ENCODE results near the gene HDAC7. TPM values are rescaled to one million over a fixed set of nuclear protein-coding genes. Genes with fewer than 3 reads are reported as not detected.
"Not testable (repeated sequence)": the region's sequence is repeated elsewhere in the genome, so short reads cannot be mapped to it uniquely, and the experiment has no call there.

The HDAC7 gene
- polyA plus RNA-seq, 1 experiment = 67.0 TPM

DNA sequence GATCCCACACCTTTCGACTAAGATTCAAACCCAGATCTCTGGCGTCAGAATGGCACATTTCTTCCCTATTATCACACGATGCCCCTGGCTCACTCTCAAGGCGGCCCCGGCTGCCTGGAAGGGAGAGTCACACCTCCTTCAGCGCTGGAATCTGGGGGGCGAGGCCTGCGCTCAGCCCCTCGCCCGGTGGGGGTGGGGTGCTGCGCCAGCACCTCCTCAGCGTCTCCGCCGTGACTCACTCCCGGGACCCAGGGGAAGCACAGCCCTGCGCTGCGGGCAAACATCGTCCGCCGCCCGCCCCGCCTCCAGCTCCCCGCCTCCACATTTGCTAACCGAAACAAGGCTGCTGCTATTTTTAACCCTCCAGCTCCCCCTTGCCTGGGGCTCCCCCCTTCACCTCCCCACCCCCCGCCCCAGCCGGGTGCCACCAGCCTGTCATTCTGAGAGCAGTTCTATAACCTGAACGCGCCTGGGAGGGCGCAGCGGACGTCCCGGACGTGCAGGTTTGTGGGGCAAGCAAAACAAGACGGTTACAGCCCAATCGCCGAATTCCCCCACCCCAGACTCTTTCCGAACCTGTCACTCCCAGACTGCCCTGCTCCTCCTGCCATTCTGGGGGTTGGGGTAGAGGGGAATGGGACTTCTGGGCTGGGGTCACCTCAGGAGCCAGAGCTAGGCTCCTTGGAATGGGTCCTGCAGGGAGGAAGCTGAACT, 6.7 kb downstream of the HDAC7 start:
- CTCF ChIA-PET = interaction anchor here (0.6 to 3.3 kb wide), 12 partner anchors 11 to 97 kb away, joined by 3 to 26 read pairs (median 4); no protein-coding TSS in a partner anchor
- Histone ChIP-seq H3K4me3 (ENCODE audit: low read depth, low read length) (peak overlapping the region; percentile 18), H3K36me3 (ENCODE audit: control insufficient read depth, insufficient read depth, low read length) (peaks cover 8% of the 10 kb centered on the region), H3K27me3 (ENCODE audit: control insufficient read depth, insufficient read depth, low read length) (no peaks in the 10 kb centered on the region)
- POLR2A ChIA-PET = interaction anchor here (0.6 kb wide), 2 partner anchors 84 to 90 kb away, joined by 3 to 4 read pairs; no protein-coding TSS in a partner anchor
- peak; percentile 59 for DNase-seq (ENCODE audit: low read depth)
- TF ChIP-seq, protein P1, sequence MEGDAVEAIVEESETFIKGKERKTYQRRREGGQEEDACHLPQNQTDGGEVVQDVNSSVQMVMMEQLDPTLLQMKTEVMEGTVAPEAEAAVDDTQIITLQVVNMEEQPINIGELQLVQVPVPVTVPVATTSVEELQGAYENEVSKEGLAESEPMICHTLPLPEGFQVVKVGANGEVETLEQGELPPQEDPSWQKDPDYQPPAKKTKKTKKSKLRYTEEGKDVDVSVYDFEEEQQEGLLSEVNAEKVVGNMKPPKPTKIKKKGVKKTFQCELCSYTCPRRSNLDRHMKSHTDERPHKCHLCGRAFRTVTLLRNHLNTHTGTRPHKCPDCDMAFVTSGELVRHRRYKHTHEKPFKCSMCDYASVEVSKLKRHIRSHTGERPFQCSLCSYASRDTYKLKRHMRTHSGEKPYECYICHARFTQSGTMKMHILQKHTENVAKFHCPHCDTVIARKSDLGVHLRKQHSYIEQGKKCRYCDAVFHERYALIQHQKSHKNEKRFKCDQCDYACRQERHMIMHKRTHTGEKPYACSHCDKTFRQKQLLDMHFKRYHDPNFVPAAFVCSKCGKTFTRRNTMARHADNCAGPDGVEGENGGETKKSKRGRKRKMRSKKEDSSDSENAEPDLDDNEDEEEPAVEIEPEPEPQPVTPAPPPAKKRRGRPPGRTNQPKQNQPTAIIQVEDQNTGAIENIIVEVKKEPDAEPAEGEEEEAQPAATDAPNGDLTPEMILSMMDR (IDR thresholded peaks at IDR 0.05; ENCODE audit: insufficient read depth, low read depth, low read length) = no peak

- H3K4me3 ChIP-seq (ENCODE audit: low read depth, low read length) = no peak overlapping the region
- TF ChIP-seq, protein P1 (IDR thresholded peaks at IDR 0.05; ENCODE audit: insufficient read depth, low read depth, low read length) = no peak
- H3K36me3 ChIP-seq (ENCODE audit: control insufficient read depth, insufficient read depth, low read length) = peaks cover 8% of the 10 kb centered on the region
- H3K27me3 ChIP-seq (ENCODE audit: control insufficient read depth, insufficient read depth, low read length) = no peaks in the 10 kb centered on the region
- ChIA-PET CTCF (interaction anchor here (0.7 to 3.3 kb wide), 11 partner anchors 16 to 135 kb away, joined by 3 to 26 read pairs (median 4); partner anchors contain the start of gene SLC48A1), POLR2A (no interaction called here)
- DNase-seq (ENCODE audit: low read depth) = no peak
Observed at GRCh38 chr12:47811581-47812484, 7.9 kb downstream of the HDAC7 start.

DNA sequence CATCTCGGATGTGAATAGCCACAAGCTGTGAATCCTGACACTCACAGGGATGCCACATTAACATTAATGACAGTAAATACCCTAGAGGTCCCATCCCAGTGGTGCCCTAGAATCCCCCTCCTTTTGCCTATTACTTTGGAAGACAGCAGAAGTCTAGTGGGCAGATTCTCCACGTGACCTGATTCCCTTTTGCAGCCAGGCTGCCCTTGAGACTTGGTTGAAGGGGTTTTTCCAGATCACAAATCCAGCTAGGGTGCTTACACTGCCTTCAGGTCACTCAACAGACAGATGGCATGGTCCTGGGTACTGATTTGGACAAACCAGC, 8.7 kb downstream of the HDAC7 start:
- ChIA-PET CTCF (interaction anchor here (0.8 to 1.7 kb wide), 7 partner anchors 23 to 139 kb away, joined by 3 to 6 read pairs (median 3); partner anchors contain the start of gene SLC48A1), POLR2A (no interaction called here)
- no peak for DNase-seq (ENCODE audit: low read depth)
- TF ChIP-seq, protein P1 (IDR thresholded peaks at IDR 0.05; ENCODE audit: insufficient read depth, low read depth, low read length) = no peak
- H3K27me3 ChIP-seq (ENCODE audit: control insufficient read depth, insufficient read depth, low read length) = no peaks in the 10 kb centered on the region
- H3K36me3 ChIP-seq (ENCODE audit: control insufficient read depth, insufficient read depth, low read length) = peaks cover 8% of the 10 kb centered on the region
- no peak overlapping the region for H3K4me3 ChIP-seq (ENCODE audit: low read depth, low read length)

DNA sequence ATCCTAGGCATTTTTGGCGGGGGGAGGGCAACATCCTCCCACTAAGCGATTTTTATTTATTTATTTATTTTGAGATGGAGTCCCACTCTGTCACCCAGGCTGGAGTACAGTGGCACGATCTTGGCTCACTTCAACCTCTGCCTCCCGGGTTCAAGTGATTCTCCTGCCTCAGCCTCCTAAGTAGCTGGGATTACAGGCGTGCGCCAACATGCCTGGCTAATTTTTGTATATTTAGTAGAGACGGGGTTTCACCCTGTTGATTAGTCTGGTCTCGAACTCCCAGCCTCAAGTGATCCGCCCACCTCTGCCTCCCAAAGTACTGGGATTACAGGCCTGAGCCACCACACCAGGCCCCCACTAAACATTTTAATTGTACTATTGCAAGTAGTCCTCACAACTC, 10.2 kb downstream of the HDAC7 start:
- CTCF ChIA-PET = interaction anchor here (0.6 to 13.2 kb wide), 2 partner anchors 26 to 38 kb away, joined by 3 to 174 read pairs; no protein-coding TSS in a partner anchor
- DNase-seq (ENCODE audit: low read depth) = not testable (repeated sequence)

DNA sequence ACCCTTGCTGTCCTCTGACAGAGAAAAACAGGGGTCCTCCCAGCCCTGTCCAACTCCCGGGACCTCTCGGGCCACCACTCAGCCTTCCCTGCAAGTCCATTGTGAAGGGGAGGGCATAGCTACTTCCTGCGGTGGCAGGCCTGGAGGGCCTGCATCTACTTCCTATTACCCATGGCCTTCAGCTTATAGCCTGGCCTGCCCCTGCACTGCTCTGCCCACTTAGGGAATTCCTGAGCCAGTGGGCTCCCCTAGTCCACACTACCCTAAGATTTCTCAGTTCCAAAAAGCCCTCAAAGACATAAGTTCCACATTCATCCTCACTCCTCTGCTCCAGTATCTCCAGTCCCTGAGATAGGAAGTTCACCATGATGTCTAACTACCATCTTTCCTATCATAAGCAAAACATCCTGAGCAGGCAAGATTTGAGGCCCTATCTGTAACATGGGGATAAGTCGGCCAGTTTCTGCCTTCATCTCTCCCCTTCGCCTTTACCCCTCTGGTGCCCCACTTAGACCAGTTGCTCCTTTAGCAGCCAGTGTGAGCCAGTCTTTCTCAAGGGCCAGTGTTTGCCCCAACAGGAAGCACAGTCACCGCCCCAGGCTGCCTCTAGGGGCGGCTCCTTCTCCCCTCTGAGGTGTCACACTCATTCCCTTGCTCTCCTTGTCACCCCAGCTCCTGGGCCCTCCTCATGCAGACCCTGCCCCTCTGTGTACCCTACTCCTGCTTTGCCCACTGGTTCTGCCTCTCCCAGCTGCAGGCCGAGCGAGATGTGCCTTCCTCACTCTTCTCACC, 10.9 kb downstream of the HDAC7 start:
- ChIA-PET POLR2A (interaction anchor here (0.7 to 1.5 kb wide), 2 partner anchors 10 to 27 kb away, joined by 4 to 5 read pairs; no protein-coding TSS in a partner anchor), CTCF (interaction anchor here (1.2 to 13.2 kb wide), 8 partner anchors 8 to 94 kb away, joined by 4 to 174 read pairs (median 7); no protein-coding TSS in a partner anchor)
- Histone ChIP-seq H3K4me3 (ENCODE audit: low read depth, low read length) (no peak overlapping the region), H3K36me3 (ENCODE audit: control insufficient read depth, insufficient read depth, low read length) (peaks cover 6% of the 10 kb centered on the region), H3K27me3 (ENCODE audit: control insufficient read depth, insufficient read depth, low read length) (no peaks in the 10 kb centered on the region)
- DNase-seq (ENCODE audit: low read depth) = no peak
- TF ChIP-seq, protein P1 (IDR thresholded peaks at IDR 0.05; ENCODE audit: insufficient read depth, low read depth, low read length) = peak; percentile 38

More for the DNA sequence above, 10.2 kb downstream of the HDAC7 start:
- H3K27me3 ChIP-seq (ENCODE audit: control insufficient read depth, insufficient read depth, low read length); H3K4me3 ChIP-seq (ENCODE audit: low read depth, low read length); POLR2A ChIA-PET: not testable (repeated sequence)
- H3K36me3 ChIP-seq (ENCODE audit: control insufficient read depth, insufficient read depth, low read length) = peaks cover 12% of the 10 kb centered on the region
